ENCODE measurements around the gene AK4. TPM values are rescaled to one million over a fixed set of nuclear protein-coding genes. Genes with fewer than 3 reads are reported as not detected.
A peak's percentile ranks its signal among the peaks of the same experiment; 100 is the strongest.

The AK4 gene
- total RNA-seq, 1 donor, result 11.6 TPM

- DNase-seq (ENCODE audit: low read depth in 2 of 3, low spot score in 2 of 3), result peak in 2 of 3 donors; percentile 55 to 58
These were observed 117.8 kb downstream of the AK4 start for GRCh38 chr1:65265651-65266351.

GRCh38 chr1:65266476-65266875 lies 118.5 kb downstream of the AK4 start:
- peak in 1 of 3 donors; percentile 22 for DNase-seq (ENCODE audit: low read depth in 2 of 3, low spot score in 2 of 3)

GRCh38 chr1:65267271-65267670 lies 119.3 kb downstream of the AK4 start:
- peak in 1 of 3 donors; percentile 36 for DNase-seq (ENCODE audit: low read depth in 2 of 3, low spot score in 2 of 3)

GRCh38 chr1:65267683-65268082 lies 119.7 kb downstream of the AK4 start:
- DNase-seq (ENCODE audit: low read depth in 2 of 3, low spot score in 2 of 3), result no peak

GRCh38 chr1:65269612-65270011 lies 121.6 kb downstream of the AK4 start:
- no peak for DNase-seq (ENCODE audit: low read depth in 2 of 3, low spot score in 2 of 3)

- DNase-seq (ENCODE audit: low read depth in 2 of 3, low spot score in 2 of 3), result no peak
These were observed 128.4 kb downstream of the AK4 start for GRCh38 chr1:65276197-65276939.

GRCh38 chr1:65277605-65278347 lies 129.8 kb downstream of the AK4 start:
- no peak for DNase-seq (ENCODE audit: low read depth in 2 of 3, low spot score in 2 of 3)

GRCh38 chr1:65278376-65279069 lies 130.5 kb downstream of the AK4 start:
- DNase-seq (ENCODE audit: low read depth in 2 of 3, low spot score in 2 of 3), result no peak

- no peak for DNase-seq (ENCODE audit: low read depth in 2 of 3, low spot score in 2 of 3)
These were observed 131.2 kb downstream of the AK4 start for GRCh38 chr1:65279070-65279779.

Small RNA genes within 50 kb of the gene (small RNA-seq; reads per million reads assigned to genes)
- not detected for gene RPS29P7

Other genes starting within 250 kb of the AK4 start
- 80.2 TPM for gene JAK1, start 181.7 kb upstream of the AK4 start, total RNA-seq
- 19.7 TPM for gene DNAJC6, start 161.3 kb downstream of the AK4 start, total RNA-seq